HEK293 (cell line): ENCODE results near the gene TMEM131L.
A peak's percentile ranks its signal among the peaks of the same experiment; 100 is the strongest.

Source experiments
- CTCF ChIA-PET: fragments of 350-600 bp; formaldehyde crosslinking; extraction: SDS; loops from one replicate; lab custom pipeline; 2021; ENCODE audit warnings: antibody characterized with exemption; lab: Yijun Ruan, JAX
- POLR2A ChIA-PET: fragments of 300-600 bp; formaldehyde crosslinking; extraction: SDS; loops from one replicate; lab custom pipeline; 2020; ENCODE audit warnings: antibody characterized with exemption, inconsistent platforms; lab: Yijun Ruan, JAX
- H3K27ac ChIP-seq: fragments of 200-500 bp; sonication (Bioruptor generic); 2 replicates; pipeline ENCODE4 v1.5.1; 2014; ENCODE audit warnings: low read depth, low read length, control low read depth, inconsistent platforms; ENCODE audit errors: extremely low read depth
- H3K36me3 ChIP-seq, 2 experiments: fragments of 200-500 bp in 1 of 2; sonication (Bioruptor generic) in 1 of 2; 1 replicate in 1 of 2; 2 replicates in 1 of 2; pipeline ENCODE4 v1.5.1; 2014 to 2017; ENCODE audit warnings: inconsistent platforms in 2 of 2, low read length in 2 of 2; ENCODE audit not compliant: control insufficient read depth in 2 of 2, insufficient read depth in 1 of 2
- H3K4me1 ChIP-seq: fragments of 200-500 bp; sonication (Bioruptor generic); 2 replicates; pipeline ENCODE4 v1.5.1; 2014; ENCODE audit warnings: mild to moderate bottlenecking, low read length, inconsistent platforms; ENCODE audit not compliant: control insufficient read depth, insufficient read depth
- H3K4me3 ChIP-seq: 2 replicates; pipeline ENCODE4 v1.5.1; 2011; ENCODE audit warnings: low read depth, mild to moderate bottlenecking, control low read depth, low read length, moderate library complexity
- H3K9me3 ChIP-seq: fragments of 200-500 bp; sonication (Bioruptor generic); 2 replicates; pipeline ENCODE4 v1.5.1; 2014; ENCODE audit warnings: low read depth, low read length, inconsistent platforms; ENCODE audit not compliant: control insufficient read depth, insufficient read depth
- ATF2 ChIP-seq: fragments of 450-650 bp; formaldehyde crosslinking; IDR thresholded peaks from 2 replicates; pipeline ENCODE4 v1.5.1; 2016; ENCODE audit warnings: missing biosample characterization, missing genetic modification characterization, low read depth
- ELK4 ChIP-seq: IDR thresholded peaks from 2 replicates; pipeline ENCODE4 v1.6.1; 2011; ENCODE audit warnings: mild to moderate bottlenecking, low read depth, low read length, borderline replicate concordance
- GLI2 ChIP-seq: fragments of 450-650 bp; formaldehyde crosslinking; IDR thresholded peaks from 2 replicates; pipeline ENCODE4; 2017; ENCODE audit warnings: missing biosample characterization, missing genetic modification characterization, low read depth, borderline replicate concordance
- KLF16 ChIP-seq: fragments of 450-650 bp; formaldehyde crosslinking; IDR thresholded peaks from 2 replicates; pipeline ENCODE4 v1.5.1; 2017; ENCODE audit warnings: missing biosample characterization, missing genetic modification characterization
- KLF7 ChIP-seq: fragments of 450-650 bp; formaldehyde crosslinking; IDR thresholded peaks from 2 replicates; pipeline ENCODE4 v1.5.1; 2016; ENCODE audit warnings: missing biosample characterization, missing genetic modification characterization, borderline replicate concordance
- MZF1 ChIP-seq: fragments of 450-650 bp; formaldehyde crosslinking; IDR thresholded peaks from 2 replicates; pipeline ENCODE4 v1.5.1; 2017; ENCODE audit warnings: missing biosample characterization, missing genetic modification characterization, borderline replicate concordance
- OSR2 ChIP-seq: fragments of 450-650 bp; formaldehyde crosslinking; IDR thresholded peaks from 2 replicates; pipeline ENCODE4 v1.5.1; 2016; ENCODE audit warnings: missing biosample characterization, missing genetic modification characterization
- PBX3 ChIP-seq: sonication (generic); formaldehyde crosslinking; IDR thresholded peaks from 2 replicates; pipeline ENCODE4 v1.8.1; 2022; ENCODE audit warnings: mild to moderate bottlenecking, moderate library complexity, missing genetic modification reagents
- SCRT1 ChIP-seq: fragments of 450-650 bp; formaldehyde crosslinking; IDR thresholded peaks from 2 replicates; pipeline ENCODE4 v1.5.1; 2016; ENCODE audit warnings: missing biosample characterization, missing genetic modification characterization, borderline replicate concordance
- SCRT2 ChIP-seq: fragments of 450-650 bp; formaldehyde crosslinking; IDR thresholded peaks from 2 replicates; pipeline ENCODE4 v1.5.1; 2016; ENCODE audit warnings: missing biosample characterization, missing genetic modification characterization
- ZBTB20 ChIP-seq: fragments of 450-650 bp; formaldehyde crosslinking; IDR thresholded peaks from 2 replicates; pipeline ENCODE4 v1.5.1; 2016; ENCODE audit warnings: missing biosample characterization, missing genetic modification characterization
- ZBTB7A ChIP-seq: fragments of 450-650 bp; formaldehyde crosslinking; IDR thresholded peaks from 2 replicates; pipeline ENCODE4 v1.5.1; 2016; ENCODE audit warnings: low read depth, missing biosample characterization, missing genetic modification characterization
- ZNF146 ChIP-seq: fragments of 450-650 bp; formaldehyde crosslinking; IDR thresholded peaks from 2 replicates; pipeline ENCODE4 v1.5.1; 2016; ENCODE audit warnings: missing biosample characterization, missing genetic modification characterization
- ZNF157 ChIP-seq: fragments of 450-650 bp; formaldehyde crosslinking; IDR thresholded peaks from 2 replicates; pipeline ENCODE4 v1.5.1; 2016; ENCODE audit warnings: missing biosample characterization, missing genetic modification characterization
- ZNF169 ChIP-seq: fragments of 450-650 bp; formaldehyde crosslinking; IDR thresholded peaks from 2 replicates; pipeline ENCODE4 v1.5.1; 2016; ENCODE audit warnings: missing biosample characterization, missing genetic modification characterization
- ZNF223 ChIP-seq: fragments of 450-650 bp; formaldehyde crosslinking; IDR thresholded peaks from 2 replicates; pipeline ENCODE4 v1.5.1; 2016; ENCODE audit warnings: missing biosample characterization, missing genetic modification characterization
- ZNF280C ChIP-seq: fragments of 450-650 bp; formaldehyde crosslinking; IDR thresholded peaks from 2 replicates; pipeline ENCODE4 v1.5.1; 2016; ENCODE audit warnings: missing biosample characterization, missing genetic modification characterization
- ZNF404 ChIP-seq: fragments of 450-650 bp; formaldehyde crosslinking; IDR thresholded peaks from 2 replicates; pipeline ENCODE4 v1.5.1; 2017; ENCODE audit warnings: missing biosample characterization, missing genetic modification characterization
- ZNF433 ChIP-seq: fragments of 450-650 bp; formaldehyde crosslinking; IDR thresholded peaks from 2 replicates; pipeline ENCODE4 v1.5.1; 2016; ENCODE audit warnings: missing biosample characterization, missing genetic modification characterization, low read depth
- ZNF521 ChIP-seq: fragments of 450-650 bp; formaldehyde crosslinking; IDR thresholded peaks from 2 replicates; pipeline ENCODE4 v1.5.1; 2017; ENCODE audit warnings: missing biosample characterization, mild to moderate bottlenecking, missing genetic modification characterization
- ZNF529 ChIP-seq: fragments of 450-650 bp; formaldehyde crosslinking; IDR thresholded peaks from 2 replicates; pipeline ENCODE4 v1.5.1; 2017; ENCODE audit warnings: missing genetic modification characterization, missing biosample characterization; ENCODE audit not compliant: insufficient replicate concordance
- ZNF600 ChIP-seq: fragments of 450-650 bp; formaldehyde crosslinking; IDR thresholded peaks from 2 replicates; pipeline ENCODE4 v1.5.1; 2016; ENCODE audit warnings: missing biosample characterization, missing genetic modification characterization
- ZNF624 ChIP-seq: fragments of 450-650 bp; formaldehyde crosslinking; IDR thresholded peaks from 2 replicates; pipeline ENCODE4 v1.5.1; 2017; ENCODE audit warnings: missing biosample characterization, missing genetic modification characterization
- ZNF629 ChIP-seq: fragments of 450-650 bp; formaldehyde crosslinking; IDR thresholded peaks from 2 replicates; pipeline ENCODE4 v1.5.1; 2017; ENCODE audit warnings: missing biosample characterization, missing genetic modification characterization
- ZSCAN16 ChIP-seq: fragments of 450-650 bp; formaldehyde crosslinking; IDR thresholded peaks from 2 replicates; pipeline ENCODE4 v1.5.1; 2016; ENCODE audit warnings: missing biosample characterization, missing genetic modification characterization
- ZSCAN4 ChIP-seq: fragments of 450-650 bp; formaldehyde crosslinking; IDR thresholded peaks from 2 replicates; pipeline ENCODE4 v1.5.1; 2017; ENCODE audit warnings: missing biosample characterization, missing genetic modification characterization
- ZXDB ChIP-seq: fragments of 450-650 bp; formaldehyde crosslinking; IDR thresholded peaks from 2 replicates; pipeline ENCODE4 v1.5.1; 2016; ENCODE audit warnings: missing biosample characterization, missing genetic modification characterization

The TMEM131L gene

GRCh38 chr4:153494562-153494961 is 28.4 kb downstream of the TMEM131L start (continued):
- no peak for TF ChIP-seq ZNF280C (tag by site-specific recombination)
- TF ChIP-seq KLF16 (tag by site-specific recombination) = no peak
- TF ChIP-seq ZBTB20 (tag by site-specific recombination) = no peak
- no peak for TF ChIP-seq ZNF433
- no peak for TF ChIP-seq ZXDB (tag by site-specific recombination)

GRCh38 chr4:153495480-153496193 is 29.5 kb downstream of the TMEM131L start:
- ChIA-PET CTCF (interaction anchor here (0.5 to 0.6 kb wide), 4 partner anchors 11 to 450 kb away, joined by 3 to 8 read pairs (median 6); no protein-coding TSS in a partner anchor), POLR2A (no interaction called here)
- no peak overlapping the region for H3K27ac ChIP-seq
- TF ChIP-seq ZNF600 (tag by site-specific recombination) (no peak), ZBTB7A (no peak), ZNF169 (tag by site-specific recombination) (no peak), ZNF624 (tag by site-specific recombination) (no peak), KLF7 (no peak), ZSCAN4 (tag by site-specific recombination) (no peak)
- no peaks in the 10 kb centered on the region for H3K36me3 ChIP-seq
- H3K9me3 ChIP-seq = no peaks in the 10 kb centered on the region
- no peak overlapping the region for H3K4me3 ChIP-seq
- H3K4me1 ChIP-seq = peaks cover 5% of the 10 kb centered on the region

GRCh38 chr4:153497091-153497531 is 31.0 kb downstream of the TMEM131L start:
- Histone ChIP-seq H3K4me1 (no peaks in the 10 kb centered on the region; the same call in 1 of the 2 replicates), H3K4me3 (no peak overlapping the region), H3K9me3 (no peaks in the 10 kb centered on the region), H3K36me3 (no peaks in the 10 kb centered on the region), H3K27ac (no peak overlapping the region)
- ChIA-PET POLR2A (interaction anchor here (0.7 kb wide), 1 partner anchor 59 kb away, joined by 3 read pairs; no protein-coding TSS in a partner anchor), CTCF (no interaction called here)
- no peak for TF ChIP-seq ZNF223 (tag by site-specific recombination)
- no peak for TF ChIP-seq PBX3 (CRISPR knock-in tag)
- TF ChIP-seq GLI2 = no peak
- no peak for TF ChIP-seq ZNF146 (tag by site-specific recombination)
- no peak for TF ChIP-seq ZNF404
- TF ChIP-seq ZNF157 (tag by site-specific recombination) = no peak
- no peak for TF ChIP-seq ELK4
- no peak for TF ChIP-seq MZF1 (tag by site-specific recombination)
- TF ChIP-seq OSR2 (tag by site-specific recombination) = peak; percentile 50; the same call in 1 of the 2 replicates
- no peak for TF ChIP-seq ZSCAN16 (tag by site-specific recombination)
- TF ChIP-seq ATF2 (tag by site-specific recombination) = peak; percentile 75
- TF ChIP-seq SCRT2 (tag by site-specific recombination) = peak; percentile 95
- no peak for TF ChIP-seq ZNF521
- peak; percentile 72 for TF ChIP-seq ZNF629 (tag by site-specific recombination)
- TF ChIP-seq ZNF529 (tag by site-specific recombination) = no peak
- peak; percentile 75; the same call in 1 of the 2 replicates for TF ChIP-seq SCRT1 (tag by site-specific recombination)
